Right lobe of liver (tissue), 6 donors: ENCODE results near the gene UBE2N. TPM values are rescaled to one million over a fixed set of nuclear protein-coding genes. Genes with fewer than 3 reads are reported as not detected.
"Not testable (repeated sequence)": the region's sequence is repeated elsewhere in the genome, so short reads cannot be mapped to it uniquely, and the experiment has no call there.

ENCODE experiments used
- ATAC-seq, 4 donors: fragments of 200-7000 bp; cut with Tn5 transposase; one replicate each; pipeline ENCODE4 v1.9.1; 2020; ENCODE audit warnings: mild to moderate bottlenecking in 4 of 4, moderate library complexity in 4 of 4
- DNase-seq, 3 donors: peaks; one replicate each; pipeline ENCODE4 v3.0.0-alpha.2; 2020
- H3K27ac ChIP-seq, 3 donors: fragments of 200-600 bp; one replicate each; pipeline ENCODE4 v1.8.0; 2022
- H3K27me3 ChIP-seq, 2 donors: fragments of 200-600 bp; one replicate each; pipeline ENCODE4 v1.8.0; 2022
- H3K36me3 ChIP-seq, 4 donors: fragments of 200-600 bp; sonication (generic) in 1 of 4; one replicate each; pipeline versions ENCODE4 v1.5.1 to v1.8.0; 2017 to 2022; ENCODE audit warnings: control low read depth in 1 of 4
- H3K4me1 ChIP-seq, 4 donors: fragments of 200-600 bp; sonication (generic) in 1 of 4; one replicate each; pipeline versions ENCODE4 v1.5.1 to v1.8.0; 2017 to 2022; ENCODE audit warnings: control low read depth in 1 of 4
- H3K4me3 ChIP-seq, 3 donors: fragments of 200-600 bp; one replicate each; pipeline ENCODE4 v1.8.0; 2022
- H3K9me3 ChIP-seq, 4 donors: fragments of 200-600 bp; sonication (generic) in 1 of 4; one replicate each; pipeline versions ENCODE4 v1.5.1 to v1.8.0; 2017 to 2022; ENCODE audit warnings: control low read depth in 1 of 4
- POLR2A ChIP-seq: fragments of 450-650 bp; IDR thresholded peaks from one replicate; pipeline ENCODE4 v1.6.1; 2017; ENCODE audit warnings: antibody characterized with exemption, mild to moderate bottlenecking
- WGBS: methylation state at CpG from one replicate; pipeline ENCODE4 v1.1.6; 2018; ENCODE audit warnings: low coverage, low lambda C conversion rate; ENCODE audit not compliant: insufficient coverage; ENCODE audit errors: missing lambda C conversion rate; 5-methylcytosine and 5-hydroxymethylcytosine counted together
- intact Hi-C, 2 donors: fragments of 100-400 bp; cut with DNase I; formaldehyde crosslinking; loops; one replicate each; pipeline versions ENCODE4 v1.11.2 to v1.14.1; 2022
- total RNA-seq, 6 experiments: library from RNA; depleted of rRNA in 2 of 6; stranded (reverse); fragments of >200 nt in 2 of 6; fragmentation: NEBNext Ultra II Directional in 3 of 6; extraction: Animal tissue kit (Norgen Biotek cat#: 25700) in 3 of 6; gene quantifications; one replicate each; pipeline versions ENCODE4 v1.1.0 to v1.2.4, GENCODE V29; 2016 to 2023
- TF ChIP-seq, protein P1 (sequence below), 4 donors: fragments of 200-600 bp in 3 of 4; fragments of 450-650 bp in 1 of 4; IDR thresholded peaks; one replicate each; pipeline versions ENCODE4 v1.5.1 to v1.8.0; 2016 to 2022; ENCODE audit warnings: antibody characterized with exemption in 4 of 4, mild to moderate bottlenecking in 2 of 4
- donor health status: DM: no; HTN: yes; CAD: no.
- donor health status: DM: no; HTN: no; CAD: no.
- donor health status: DM: no; HTN: no; CAD: no.
- donor health status: DM: no; HTN: yes; CAD: no.
- donor health status: DM: no; HTN: yes; CAD: no.

The UBE2N gene
- total RNA-seq, 6 experiments from 2014 or later, result 22.0 to 36.2 (median 28.6) TPM

DNA sequence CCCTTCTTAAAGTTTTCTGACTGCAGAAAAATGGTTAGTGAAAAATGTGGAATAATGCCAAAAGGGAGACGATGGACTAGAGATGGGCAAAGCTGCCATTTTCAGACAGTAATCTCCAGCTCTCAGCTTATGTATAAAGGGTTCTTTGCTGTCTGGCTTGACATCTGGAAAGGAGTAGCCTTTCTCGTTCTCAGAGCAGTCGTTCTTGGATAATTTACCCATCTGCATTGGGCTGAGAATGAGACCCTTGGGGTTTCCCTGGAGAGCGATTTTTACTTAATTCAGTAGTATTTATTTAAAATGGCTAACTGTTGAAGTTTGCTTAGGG is 62.8 kb downstream of the UBE2N start:
- no peaks in the 10 kb centered on the region for H3K9me3 ChIP-seq
- intact Hi-C loops, result no loop called here
- no peaks in the 10 kb centered on the region for H3K36me3 ChIP-seq
- H3K27ac ChIP-seq, result peak overlapping the region; percentile 94 to 99 (median 95)
- peak overlapping the region; percentile 75 to 80 (median 79) for H3K4me3 ChIP-seq
- H3K4me1 ChIP-seq, result peaks cover 4 to 45% (median 16%) of the 10 kb centered on the region in 4 donors
- TF ChIP-seq POLR2A, result no peak
- TF ChIP-seq, protein P1, sequence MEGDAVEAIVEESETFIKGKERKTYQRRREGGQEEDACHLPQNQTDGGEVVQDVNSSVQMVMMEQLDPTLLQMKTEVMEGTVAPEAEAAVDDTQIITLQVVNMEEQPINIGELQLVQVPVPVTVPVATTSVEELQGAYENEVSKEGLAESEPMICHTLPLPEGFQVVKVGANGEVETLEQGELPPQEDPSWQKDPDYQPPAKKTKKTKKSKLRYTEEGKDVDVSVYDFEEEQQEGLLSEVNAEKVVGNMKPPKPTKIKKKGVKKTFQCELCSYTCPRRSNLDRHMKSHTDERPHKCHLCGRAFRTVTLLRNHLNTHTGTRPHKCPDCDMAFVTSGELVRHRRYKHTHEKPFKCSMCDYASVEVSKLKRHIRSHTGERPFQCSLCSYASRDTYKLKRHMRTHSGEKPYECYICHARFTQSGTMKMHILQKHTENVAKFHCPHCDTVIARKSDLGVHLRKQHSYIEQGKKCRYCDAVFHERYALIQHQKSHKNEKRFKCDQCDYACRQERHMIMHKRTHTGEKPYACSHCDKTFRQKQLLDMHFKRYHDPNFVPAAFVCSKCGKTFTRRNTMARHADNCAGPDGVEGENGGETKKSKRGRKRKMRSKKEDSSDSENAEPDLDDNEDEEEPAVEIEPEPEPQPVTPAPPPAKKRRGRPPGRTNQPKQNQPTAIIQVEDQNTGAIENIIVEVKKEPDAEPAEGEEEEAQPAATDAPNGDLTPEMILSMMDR (IDR thresholded peaks at IDR 0.05), result no peak
- DNase-seq (no peak), ATAC-seq (no peak)
- H3K27me3 ChIP-seq, result no peaks in the 10 kb centered on the region
- 0% methylated on average over 4 of the region's 4 CpGs for WGBS

DNA sequence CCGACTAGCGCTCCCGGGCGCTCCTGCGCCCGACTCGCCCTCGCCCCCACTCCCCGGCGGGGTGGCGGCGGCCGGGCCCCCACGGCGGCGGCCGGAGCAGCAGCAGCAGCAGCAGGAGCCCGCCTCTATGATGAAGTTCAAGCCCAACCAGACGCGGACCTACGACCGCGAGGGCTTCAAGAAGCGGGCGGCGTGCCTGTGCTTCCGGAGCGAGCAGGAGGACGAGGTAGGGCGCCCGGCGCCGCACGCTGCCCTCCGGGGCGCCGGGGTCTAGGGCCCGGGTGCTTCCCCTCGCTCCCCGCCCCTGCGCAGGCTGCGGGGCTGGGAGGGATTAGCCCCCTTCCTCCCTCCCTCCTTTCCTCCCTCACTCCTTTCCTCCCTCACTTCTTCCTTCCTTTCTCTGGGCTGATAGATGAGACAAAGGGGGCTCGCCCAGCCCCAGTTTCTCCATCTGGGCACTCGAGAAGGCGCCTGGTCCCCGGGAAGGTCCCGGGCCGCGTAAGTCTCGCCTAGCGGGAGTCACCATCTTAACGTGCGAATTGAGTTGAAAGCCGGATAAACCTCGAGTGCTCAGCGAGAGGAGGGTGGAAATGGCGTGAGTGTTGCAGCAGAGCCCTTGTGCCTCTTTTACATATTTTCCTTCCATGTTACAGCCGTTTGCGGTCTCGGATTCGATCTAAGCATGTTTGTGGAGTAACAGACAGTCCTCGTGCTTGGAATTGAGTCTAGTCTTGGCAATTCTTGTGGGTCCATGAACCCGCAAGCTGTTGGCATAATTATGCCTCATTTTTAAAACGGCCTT is 63.4 kb downstream of the UBE2N start:
- Histone ChIP-seq H3K4me3 (peak overlapping the region; percentile 75 to 80 (median 79)), H3K27ac (peak overlapping the region; percentile 94 to 99 (median 95)), H3K4me1 (peaks cover 4 to 49% (median 17%) of the 10 kb centered on the region in 4 donors)
- intact Hi-C loops, H3K9me3 ChIP-seq, H3K27me3 ChIP-seq, H3K36me3 ChIP-seq: not testable (repeated sequence)
- WGBS, result 0% methylated on average over 29 of the region's 64 CpGs
- ATAC-seq, result peak; percentile 10 to 22 (median 13)
- peak; percentile 43 to 59 (median 57) for DNase-seq

DNA sequence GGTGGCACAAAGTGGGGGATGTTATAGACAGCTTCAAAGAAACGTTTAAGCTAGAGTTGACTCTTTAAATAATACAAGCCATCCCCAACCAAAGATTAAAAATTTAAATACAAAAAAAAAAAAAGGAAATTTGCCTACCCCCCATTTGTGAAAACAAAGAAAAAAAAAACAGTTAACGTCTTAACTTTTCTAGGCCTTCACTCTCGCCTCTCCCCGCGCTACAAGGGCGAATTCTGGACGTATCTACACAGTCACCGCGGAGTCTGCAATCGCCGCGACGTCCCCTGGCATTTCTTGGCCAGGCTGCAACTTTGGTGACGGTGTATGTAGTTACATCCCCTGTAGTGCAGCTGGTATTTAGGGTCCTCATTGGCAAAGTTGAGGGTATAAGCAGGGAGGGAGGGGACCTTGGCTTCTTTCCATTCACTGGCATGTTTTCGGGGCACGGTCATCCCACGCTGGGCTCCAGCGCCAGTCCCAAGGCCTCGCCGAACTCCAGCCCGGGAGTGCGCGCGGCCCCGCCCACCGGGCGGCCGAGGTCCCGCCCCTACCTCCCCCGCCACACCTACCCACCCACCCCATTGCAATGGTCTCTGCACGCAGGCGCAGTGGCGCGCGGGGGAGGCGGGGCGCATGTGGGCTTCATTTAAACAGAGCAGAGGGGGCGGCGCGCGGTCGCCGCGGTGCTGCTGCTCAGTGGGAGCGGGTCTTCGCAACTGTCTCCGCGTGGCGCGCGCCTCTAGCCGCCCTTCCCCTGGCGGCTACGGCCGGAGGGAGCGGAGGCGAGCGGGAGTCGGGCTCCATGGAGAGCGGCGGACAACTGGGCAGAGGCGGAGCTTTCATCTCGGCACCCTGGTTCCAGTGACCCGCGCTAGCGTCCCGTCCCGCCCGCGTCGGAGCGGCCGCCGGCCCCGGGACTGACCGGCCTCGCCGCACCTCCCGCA is 64.2 kb downstream of the UBE2N start, which contains the start of gene NUDT4:
NUDT4 (plus strand) TSS at position 674 of the 944 bp plus-strand sequence. CDS start 398 bp downstream, outside the sequence.
- H3K27me3 ChIP-seq, result no peaks in the 10 kb centered on the region
- peak within 1 kb of the TSS; percentile 94 to 99 (median 95) for H3K27ac ChIP-seq
- H3K36me3 ChIP-seq, result no peaks in the 10 kb centered on the region
- peak; percentile 85 to 94 (median 88) for ATAC-seq
- WGBS, result 6% methylated on average over 20 of the region's 79 CpGs
- DNase-seq, result peak; percentile 98 to 99 (median 99)
- peak within 1 kb of the TSS; percentile 75 to 80 (median 79) for H3K4me3 ChIP-seq
- intact Hi-C loops, result no loop called here
- peaks cover 4 to 49% (median 17%) of the 10 kb centered on the region in 4 donors for H3K4me1 ChIP-seq
- H3K9me3 ChIP-seq, result no peaks in the 10 kb centered on the region
- TF ChIP-seq POLR2A, result peak; percentile 92
- TF ChIP-seq, protein P1 (IDR thresholded peaks at IDR 0.05), result peak in 1 of 4 donors; percentile 13

DNA sequence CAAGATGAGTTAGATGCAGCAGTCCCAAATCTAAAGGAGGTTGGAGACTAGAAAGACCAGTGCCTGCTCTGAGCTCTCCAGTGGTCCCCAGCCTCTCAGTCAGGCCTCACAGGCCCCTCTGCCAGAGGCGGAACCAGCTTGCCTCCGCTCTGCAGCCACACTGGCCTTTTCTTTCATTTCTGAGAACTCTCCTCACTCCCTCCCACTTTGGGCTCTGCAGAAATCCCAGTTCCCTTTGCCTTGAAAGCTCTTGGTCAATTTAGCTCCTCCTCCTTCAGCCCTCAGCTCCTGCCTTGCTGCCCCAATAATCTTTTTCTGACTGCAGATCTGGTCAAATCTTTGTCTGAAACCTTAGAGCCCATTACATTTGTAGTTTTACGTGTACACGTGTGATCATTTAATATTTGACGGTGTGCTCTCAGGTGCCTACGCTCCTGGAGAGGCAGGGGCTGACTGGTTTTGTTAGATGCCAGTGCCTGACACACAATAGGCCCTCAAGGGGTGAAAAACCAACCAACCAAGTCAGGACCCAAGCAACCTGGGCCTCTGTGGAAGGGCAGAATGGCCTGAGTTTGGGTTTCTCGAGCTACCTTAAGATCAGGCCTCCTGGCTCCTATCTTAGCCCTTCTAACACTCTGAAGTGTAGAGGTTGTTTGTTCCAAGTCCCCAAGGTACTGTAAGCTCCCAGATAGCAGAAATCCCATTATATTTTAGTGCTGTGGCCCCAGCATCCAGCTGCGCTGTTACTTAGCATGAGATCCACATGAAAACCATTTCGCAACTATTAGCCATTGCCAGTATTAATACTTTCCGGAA is 65.1 kb downstream of the UBE2N start:
- ATAC-seq, result peak; percentile 15 to 23 (median 19)
- intact Hi-C loops, result no loop called here
- Histone ChIP-seq H3K27ac (peak overlapping the region; percentile 75 to 99 (median 95)), H3K4me3 (peak overlapping the region; percentile 75 to 80 (median 79)), H3K27me3 (no peaks in the 10 kb centered on the region), H3K36me3 (no peaks in the 10 kb centered on the region), H3K4me1 (peaks cover 4 to 49% (median 17%) of the 10 kb centered on the region in 4 donors), H3K9me3 (no peaks in the 10 kb centered on the region)
- peak in 2 of 3 donors; percentile 31 to 54 for DNase-seq
- 38% methylated on average over 8 of the region's 10 CpGs for whole genome bisulfite sequencing
- TF ChIP-seq, protein P1 (IDR thresholded peaks at IDR 0.05), result no peak
- TF ChIP-seq POLR2A, result no peak
